GM23338 (cell line): ENCODE results near the gene PAXX. TPM values are rescaled to one million over a fixed set of nuclear protein-coding genes. Genes with fewer than 3 reads are reported as not detected.

Experiments
- ATAC-seq: fragments of 200-7000 bp; cut with Tn5 transposase; 3 replicates; pipeline ENCODE4 v1.9.1; 2020
- DNase-seq: peaks from one replicate; pipeline ENCODE4 v3.0.0-alpha.2; 2015; ENCODE audit warnings: low spot score
- H2AFZ ChIP-seq: fragments of 200-600 bp; sonication (generic); 2 replicates; pipeline ENCODE4 v1.8.0; 2016; ENCODE audit warnings: antibody characterized with exemption, mild to moderate bottlenecking, moderate library complexity
- H3F3A ChIP-seq: fragments of 200-600 bp; sonication (generic); replicated peaks from 2 replicates; pipeline ENCODE4 v1.8.0; 2017; ENCODE audit warnings: antibody characterized with exemption, mixed run types, low read depth
- H3K27ac ChIP-seq: fragments of 200-600 bp; sonication (generic); 2 replicates; pipeline ENCODE4 v1.6.1; 2016; ENCODE audit warnings: low read depth
- H3K27me3 ChIP-seq: fragments of 200-600 bp; sonication (generic); 2 replicates; pipeline ENCODE4 v1.8.0; 2016; ENCODE audit warnings: mild to moderate bottlenecking, mixed run types, moderate library complexity; ENCODE audit not compliant: insufficient read depth
- H3K36me3 ChIP-seq: fragments of 200-600 bp; sonication (generic); 2 replicates; pipeline ENCODE4 v1.8.0; 2016; ENCODE audit warnings: mild to moderate bottlenecking; ENCODE audit not compliant: insufficient read depth
- H3K4me1 ChIP-seq: fragments of 200-600 bp; sonication (generic); 2 replicates; pipeline ENCODE4 v1.8.0; 2016; ENCODE audit warnings: mild to moderate bottlenecking, moderate library complexity; ENCODE audit not compliant: insufficient read depth
- H3K4me2 ChIP-seq: fragments of 200-600 bp; sonication (generic); 2 replicates; pipeline ENCODE4 v1.7.1; 2017; ENCODE audit warnings: mixed run types
- H3K4me3 ChIP-seq: fragments of 200-600 bp; sonication (generic); 2 replicates; pipeline ENCODE4 v1.6.1; 2016; ENCODE audit warnings: mixed run types
- H3K79me2 ChIP-seq: fragments of 200-600 bp; sonication (generic); replicated peaks from 2 replicates; pipeline ENCODE4 v1.8.0; 2017; ENCODE audit warnings: mild to moderate bottlenecking; ENCODE audit not compliant: insufficient read depth
- H3K9me2 ChIP-seq: fragments of 200-600 bp; sonication (generic); 2 replicates; pipeline ENCODE4 v1.8.0; 2017; ENCODE audit not compliant: insufficient read depth
- H4K20me1 ChIP-seq: fragments of 200-600 bp; sonication (generic); replicated peaks from 2 replicates; pipeline ENCODE4 v1.8.0; 2017; ENCODE audit warnings: mild to moderate bottlenecking; ENCODE audit not compliant: insufficient read depth
- H3K27ac Mint-ChIP-seq: 2 replicates; pipeline ENCODE4 v1.8.0; 2020; ENCODE audit warnings: inconsistent platforms, mild to moderate bottlenecking, moderate library complexity, mixed read lengths
- H3K27me3 Mint-ChIP-seq: 3 replicates; pipeline ENCODE4 v1.8.0; 2022; ENCODE audit warnings: low read depth, mild to moderate bottlenecking, moderate library complexity, mixed read lengths, inconsistent platforms; ENCODE audit not compliant: insufficient read depth, poor library complexity
- H3K36me3 Mint-ChIP-seq: 3 replicates; pipeline ENCODE4 v1.8.0; 2021; ENCODE audit warnings: low read depth, mild to moderate bottlenecking, inconsistent platforms, moderate library complexity, mixed read lengths
- H3K4me1 Mint-ChIP-seq: 3 replicates; pipeline ENCODE4 v1.8.0; 2020; ENCODE audit warnings: mild to moderate bottlenecking, inconsistent platforms, mixed read lengths
- H3K4me3 Mint-ChIP-seq: 3 replicates; pipeline ENCODE4 v1.8.0; 2021; ENCODE audit warnings: moderate library complexity, mild to moderate bottlenecking, inconsistent platforms, mixed read lengths
- H3K9me3 Mint-ChIP-seq: 3 replicates; pipeline ENCODE4 v1.8.0; 2020; ENCODE audit warnings: moderate library complexity, mild to moderate bottlenecking, inconsistent platforms, mixed read lengths
- EZH2 ChIP-seq: fragments of 200-600 bp; sonication (generic); IDR thresholded peaks from one replicate; pipeline ENCODE4 v1.8.0; 2017; ENCODE audit warnings: antibody characterized with exemption, mild to moderate bottlenecking, low read depth; ENCODE audit not compliant: unreplicated experiment
- NANOG ChIP-seq: IDR thresholded peaks from 2 replicates; pipeline ENCODE4 v1.6.1; 2016; ENCODE audit warnings: antibody characterized with exemption, borderline replicate concordance
- POLR2AphosphoS5 ChIP-seq: IDR thresholded peaks from 2 replicates; pipeline ENCODE4 v1.6.1; 2016; ENCODE audit warnings: antibody characterized with exemption, low read depth
- ZNF462 ChIP-seq: fragments of 250-450 bp; sonication (Bioruptor Pico); IDR thresholded peaks from 2 replicates; pipeline ENCODE4 v1.5.0; 2020; ENCODE audit warnings: mild to moderate bottlenecking, moderate library complexity
- polyA plus RNA-seq: library from polyadenylated mRNA; unstranded; fragments of >200 nt; fragmentation: Nextera tagmentation; extraction: Ambion mirVana; gene quantifications from 2 replicates; pipeline ENCODE4 v1.2.1, GENCODE V29; 2016
- total RNA-seq: library from RNA; depleted of rRNA; stranded (reverse); fragments of >200 nt; shearing (Covaris generic); gene quantifications from 2 replicates; pipeline ENCODE4 v1.2.3, GENCODE V29; 2014

Gene PAXX
- total and polyA plus RNA-seq, 2 experiments from 2014 or later: 71.5 to 86.0 TPM

- TF ChIP-seq ZNF462 (CRISPR knock-in tag) (no peak), POLR2AphosphoS5 (no peak), EZH2 (no peak), NANOG (no peak)
These were observed 18.9 kb downstream of the PAXX start (continued) for GRCh38 chr9:137011156-137011555.

DNA sequence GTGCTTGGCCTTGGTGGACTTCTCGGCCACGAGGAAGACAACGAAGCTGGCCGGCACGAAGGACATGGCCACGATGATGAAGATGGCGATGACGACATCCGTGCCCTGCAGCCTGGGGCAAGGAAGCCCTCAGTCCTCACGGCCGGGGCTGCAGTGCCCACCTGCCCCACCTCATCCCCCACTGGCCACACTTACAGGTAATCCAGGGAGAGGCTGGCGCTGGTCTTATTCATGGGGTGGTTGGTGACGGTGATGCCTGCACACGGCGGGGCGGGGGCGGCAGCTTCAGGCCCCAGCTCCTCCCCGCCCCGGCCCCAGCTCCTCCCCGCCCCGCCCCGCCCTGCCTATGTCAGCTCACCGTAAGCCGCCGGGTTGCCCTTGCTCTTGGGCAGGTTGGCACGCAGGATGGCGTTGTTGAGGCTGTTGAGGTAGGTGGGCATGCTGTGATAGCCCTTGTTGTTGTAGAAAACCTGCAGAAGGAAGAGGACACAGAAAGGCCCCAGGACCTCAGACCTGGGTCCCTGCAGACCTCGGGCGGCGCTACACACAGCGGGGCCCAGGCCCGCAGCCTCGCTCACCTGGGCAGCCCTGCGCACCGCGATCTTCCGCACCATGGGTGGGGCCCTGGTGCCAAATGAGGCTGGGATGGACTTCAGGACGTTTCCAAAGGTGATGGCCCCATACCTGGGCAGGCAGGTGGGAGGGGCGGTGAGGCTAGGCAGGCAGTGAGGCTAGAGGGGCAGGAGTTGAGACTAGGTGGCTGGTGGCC is 19.9 kb downstream of the PAXX start:
- no peak for TF ChIP-seq EZH2

More for the DNA sequence above, 19.9 kb downstream of the PAXX start:
- Histone ChIP-seq H3K36me3 (no peaks in the 10 kb centered on the region), H3K9me2 (no peaks in the 10 kb centered on the region), H3K27me3 (no peaks in the 10 kb centered on the region), H3K4me2 (no peak overlapping the region), H3K79me2 (no peaks in the 10 kb centered on the region), H2AFZ (no peak overlapping the region), H3K27ac (no peak overlapping the region), H3K4me1 (no peaks in the 10 kb centered on the region), H3K4me3 (no peak overlapping the region), H4K20me1 (no peaks in the 10 kb centered on the region), H3F3A (no peaks in the 10 kb centered on the region)
- H3K36me3 Mint-ChIP-seq: peaks cover 2% of the 10 kb centered on the region; the same call in 1 of the 3 replicates
- H3K27me3 Mint-ChIP-seq: no peaks in the 10 kb centered on the region
- ATAC-seq (no peak), DNase-seq (no peak)
- H3K9me3 Mint-ChIP-seq: no peaks in the 10 kb centered on the region
- no peak overlapping the region for H3K4me3 Mint-ChIP-seq
- H3K27ac Mint-ChIP-seq: no peak overlapping the region
- H3K4me1 Mint-ChIP-seq: no peaks in the 10 kb centered on the region
